Right lobe of liver (tissue), 4 donors: Measurements from ENCODE around the gene CECR2.

Source experiments
- CTCF ChIP-seq, 4 donors: fragments of 200-600 bp in 3 of 4; fragments of 450-650 bp in 1 of 4; IDR thresholded peaks; one replicate each; pipeline versions ENCODE4 v1.5.1 to v1.8.0; 2016 to 2022; ENCODE audit warnings: antibody characterized with exemption in 4 of 4, mild to moderate bottlenecking in 2 of 4
- POLR2A ChIP-seq: fragments of 450-650 bp; IDR thresholded peaks from one replicate; pipeline ENCODE4 v1.6.1; 2017; ENCODE audit warnings: antibody characterized with exemption, mild to moderate bottlenecking
- donor health status: DM: no; HTN: no; CAD: no.
- donor health status: DM: no; HTN: no; CAD: no.
- donor health status: DM: no; HTN: yes; CAD: no.

DNA sequence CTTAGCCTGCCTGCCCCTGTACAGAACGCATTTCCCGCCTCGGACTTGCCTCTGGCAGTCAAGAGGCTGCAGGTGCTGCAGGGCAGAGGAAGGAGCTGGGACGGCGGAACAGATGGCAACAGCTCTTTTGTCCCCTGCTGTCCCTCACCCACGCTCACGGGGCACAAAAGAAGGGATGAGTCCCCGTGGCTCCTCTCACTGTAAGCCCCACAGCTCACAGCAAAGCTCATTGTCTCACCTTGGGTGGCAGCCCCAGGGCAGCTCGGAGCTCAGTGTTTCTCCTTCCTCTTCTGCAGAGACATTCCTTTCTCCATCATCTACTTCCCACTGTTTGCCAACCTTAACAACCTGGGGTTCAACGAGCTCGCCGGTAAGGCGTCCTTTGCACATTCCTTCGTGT lies 218.4 kb downstream of the CECR2 start:
- TF ChIP-seq CTCF (IDR thresholded peaks at IDR 0.05) (no peak), POLR2A (no peak)
